GM12878 (cell line): ENCODE data around the gene IGFLR1. TPM values are rescaled to one million over a fixed set of nuclear protein-coding genes. Genes with fewer than 3 reads are reported as not detected.
"Not testable (repeated sequence)": the region's sequence is repeated elsewhere in the genome, so short reads cannot be mapped to it uniquely, and the experiment has no call there.

Experiments
- ATAC-seq: fragments of 200-7000 bp; cut with Tn5 transposase; 3 replicates; pipeline ENCODE4 v1.9.1; 2020; ENCODE audit warnings: mild to moderate bottlenecking, moderate library complexity
- BruUV-seq: library from RNA; stranded (reverse); fragments of 400-500 nt; replicated peaks from 2 replicates; lab custom pipeline; 2021; lab: Mats Ljungman, UMichigan
- CTCF ChIA-PET: fragments of 300-600 bp; sonication (Branson Sonifier 250); formaldehyde crosslinking; extraction: SDS; loops from one replicate; lab custom pipeline; 2021; ENCODE audit warnings: inconsistent platforms; lab: Yijun Ruan, JAX
- POLR2A ChIA-PET: fragments of 350-600 bp; formaldehyde crosslinking; extraction: SDS; loops from one replicate; lab custom pipeline; 2021; ENCODE audit warnings: inconsistent platforms; lab: Charles Lee
- RAD21 ChIA-PET: fragments of 300-600 bp; sonication (Branson Sonifier 250); formaldehyde crosslinking; loops from one replicate; lab custom pipeline; 2023; ENCODE audit warnings: antibody characterized with exemption; ENCODE audit not compliant: unreplicated experiment; lab: Charles Lee
- SMC1A ChIA-PET: fragments of 300-600 bp; sonication (Branson Sonifier 250); formaldehyde crosslinking; loops from one replicate; lab custom pipeline; 2023; ENCODE audit not compliant: unreplicated experiment, uncharacterized antibody; lab: Charles Lee
- DNase-seq: peaks from one replicate; pipeline ENCODE4 v3.0.0-alpha.2; 2011; ENCODE audit warnings: low read depth, low spot score
- FAIRE-seq: peaks from 3 replicates; lab custom pipeline; 2011; peaks lifted over from hg19 to GRCh38; lab: Jason Lieb, UNC
- H2AFZ ChIP-seq: 2 replicates; pipeline ENCODE4 v1.6.0; 2011; ENCODE audit warnings: low read depth, low read length, control low read depth; ENCODE audit not compliant: control insufficient read depth
- H3K27ac ChIP-seq: 2 replicates; pipeline ENCODE4 v1.5.1; 2011; ENCODE audit warnings: control low read depth; ENCODE audit not compliant: control insufficient read depth, insufficient read depth
- H3K27me3 ChIP-seq, 2 experiments: replicated peaks in 1 of 2; 2 replicates each; pipeline versions ENCODE4 v1.6.0 to v1.6.1; 2011; ENCODE audit warnings: low read length in 1 of 2; ENCODE audit not compliant: control insufficient read depth in 2 of 2, insufficient read depth in 2 of 2
- H3K36me3 ChIP-seq, 2 experiments: 2 replicates each; pipeline ENCODE4 v1.5.1; 2011; ENCODE audit warnings: low read length in 1 of 2; ENCODE audit not compliant: control insufficient read depth in 2 of 2, insufficient read depth in 2 of 2
- H3K4me1 ChIP-seq: 2 replicates; pipeline ENCODE4 v1.6.1; 2011; ENCODE audit warnings: mild to moderate bottlenecking, low read length, moderate library complexity, mixed read lengths; ENCODE audit not compliant: control insufficient read depth, insufficient read depth
- H3K4me2 ChIP-seq: 2 replicates; pipeline ENCODE4 v1.6.0; 2011; ENCODE audit warnings: control low read depth; ENCODE audit not compliant: control insufficient read depth, insufficient read depth
- H3K4me3 ChIP-seq: fragments of 200-600 bp; sonication (generic); 2 replicates; pipeline ENCODE4 v1.5.1; 2016
- H3K79me2 ChIP-seq: 2 replicates; pipeline ENCODE4 v1.6.0; 2011; ENCODE audit warnings: low read length; ENCODE audit not compliant: control insufficient read depth, insufficient read depth
- H3K9ac ChIP-seq: 2 replicates; pipeline ENCODE4 v1.8.0; 2011; ENCODE audit warnings: low read length, control low read depth, mixed read lengths; ENCODE audit not compliant: control insufficient read depth, insufficient read depth
- H3K9me3 ChIP-seq: replicated peaks from 3 replicates; pipeline ENCODE4 v1.5.1; 2011; ENCODE audit warnings: mild to moderate bottlenecking, low read length; ENCODE audit not compliant: control insufficient read depth, insufficient read depth
- H4K20me1 ChIP-seq: 2 replicates; pipeline ENCODE4 v1.6.0; 2011; ENCODE audit not compliant: control insufficient read depth, insufficient read depth
- ETV6 ChIP-seq, 2 experiments: fragments of 450-650 bp in 1 of 2; IDR thresholded peaks in 1 of 2; conservative IDR thresholded peaks in 1 of 2; 2 replicates each; pipeline ENCODE4 v1.6.1; 2014; ENCODE audit warnings: antibody characterized with exemption in 1 of 2, borderline replicate concordance in 1 of 2, low read depth in 1 of 2, mild to moderate bottlenecking in 1 of 2, moderate library complexity in 1 of 2
- WGBS: methylation state at CpG from one replicate; pipeline ENCODE4 v1.1.6; 2016; ENCODE audit warnings: low lambda C conversion rate; ENCODE audit not compliant: insufficient replicate concordance, insufficient coverage; ENCODE audit errors: missing lambda C conversion rate; 5-methylcytosine and 5-hydroxymethylcytosine counted together
- in situ Hi-C: fragments of 300-500 bp; cut with MboI; formaldehyde crosslinking; loops from 9 replicates; pipeline ENCODE4 v1.14.3; 2018; ENCODE audit warnings: mixed read lengths
- intact Hi-C: fragments of 100-400 bp; cut with micrococcal nuclease; formaldehyde crosslinking; loops from one replicate; pipeline ENCODE4 v1.14.2; 2022; ENCODE audit not compliant: unreplicated experiment
- polyA plus RNA-seq, 11 experiments: library from polyadenylated mRNA; depleted of rRNA in 4 of 11; unstranded in 6 of 11; stranded (reverse) in 5 of 11; fragments of >200 nt; fragmentation: Nextera tagmentation in 4 of 11; fragmentation: Illumina TruSeq in 1 of 11; extraction: Ambion mirVana in 4 of 11; extraction: Trizol in 1 of 11; gene quantifications; 1 replicate in 1 of 11; 2 replicates in 10 of 11; pipeline versions ENCODE4 v1.2.1 to v1.2.3, GENCODE V29; 2011 to 2016; ENCODE audit warnings: inconsistent platforms in 2 of 11, missing spikeins in 2 of 11, low read depth in 1 of 11
- total RNA-seq, 4 experiments: library from RNA; depleted of rRNA in 3 of 4; stranded (reverse); fragments of >200 nt in 3 of 4; fragmentation: Illumina TruSeq in 1 of 4; extraction: Trizol in 1 of 4; gene quantifications; 2 replicates each; pipeline versions ENCODE4 v1.2.1 to v1.2.3, GENCODE V29; 2013 to 2021
- TF ChIP-seq, protein P1 (sequence below): IDR thresholded peaks from 2 replicates; pipeline ENCODE4 v1.6.1; 2012; ENCODE audit warnings: low read depth, low read length, improper control_type of control experiment

IGFLR1 gene
- total and polyA plus RNA-seq, 10 of the 15 experiments (the other 5 are each of a cell fraction or from before 2014, with no cell fraction given): 2.5 to 39.9 (median 24.8) TPM

DNA sequence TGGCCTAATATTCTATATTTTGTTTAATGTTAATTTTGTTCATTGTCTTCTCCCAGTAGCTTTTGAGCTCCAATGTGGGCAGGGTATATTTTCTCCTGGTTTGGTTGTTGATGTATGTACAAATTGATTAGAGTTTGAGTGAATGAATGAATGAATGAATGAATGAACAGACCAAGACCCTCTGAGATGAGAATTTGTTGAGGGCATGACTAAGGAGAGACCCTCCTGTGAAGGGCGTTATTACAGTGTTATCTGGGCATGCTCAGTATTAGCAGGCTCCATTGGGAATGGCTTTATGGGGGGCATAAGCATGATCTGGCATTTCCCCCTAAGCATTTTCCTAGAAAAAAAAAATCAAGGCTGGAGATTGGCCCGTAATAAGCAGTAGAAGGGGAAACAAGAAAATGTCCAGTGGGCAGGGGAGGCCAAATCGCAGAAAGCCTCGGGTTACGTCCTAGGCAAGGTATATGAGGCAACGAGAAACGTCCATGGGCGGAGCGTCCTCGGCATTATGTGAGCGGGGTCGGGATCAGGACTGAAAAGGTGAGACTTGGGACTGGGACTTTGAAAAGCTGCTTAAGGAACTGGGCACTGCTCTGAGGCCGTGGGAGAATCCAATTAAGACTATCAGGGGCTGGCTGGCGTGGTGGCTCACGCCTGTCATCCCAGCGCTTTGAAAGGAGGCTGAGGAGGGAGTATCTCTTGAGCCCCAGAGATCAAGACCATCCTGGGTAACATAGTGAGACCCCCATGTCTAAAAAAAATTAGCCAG lies 32.2 kb upstream of the IGFLR1 start (continued):
- TF ChIP-seq, protein P1, sequence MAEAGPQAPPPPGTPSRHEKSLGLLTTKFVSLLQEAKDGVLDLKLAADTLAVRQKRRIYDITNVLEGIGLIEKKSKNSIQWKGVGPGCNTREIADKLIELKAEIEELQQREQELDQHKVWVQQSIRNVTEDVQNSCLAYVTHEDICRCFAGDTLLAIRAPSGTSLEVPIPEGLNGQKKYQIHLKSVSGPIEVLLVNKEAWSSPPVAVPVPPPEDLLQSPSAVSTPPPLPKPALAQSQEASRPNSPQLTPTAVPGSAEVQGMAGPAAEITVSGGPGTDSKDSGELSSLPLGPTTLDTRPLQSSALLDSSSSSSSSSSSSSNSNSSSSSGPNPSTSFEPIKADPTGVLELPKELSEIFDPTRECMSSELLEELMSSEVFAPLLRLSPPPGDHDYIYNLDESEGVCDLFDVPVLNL: no peak

DNA sequence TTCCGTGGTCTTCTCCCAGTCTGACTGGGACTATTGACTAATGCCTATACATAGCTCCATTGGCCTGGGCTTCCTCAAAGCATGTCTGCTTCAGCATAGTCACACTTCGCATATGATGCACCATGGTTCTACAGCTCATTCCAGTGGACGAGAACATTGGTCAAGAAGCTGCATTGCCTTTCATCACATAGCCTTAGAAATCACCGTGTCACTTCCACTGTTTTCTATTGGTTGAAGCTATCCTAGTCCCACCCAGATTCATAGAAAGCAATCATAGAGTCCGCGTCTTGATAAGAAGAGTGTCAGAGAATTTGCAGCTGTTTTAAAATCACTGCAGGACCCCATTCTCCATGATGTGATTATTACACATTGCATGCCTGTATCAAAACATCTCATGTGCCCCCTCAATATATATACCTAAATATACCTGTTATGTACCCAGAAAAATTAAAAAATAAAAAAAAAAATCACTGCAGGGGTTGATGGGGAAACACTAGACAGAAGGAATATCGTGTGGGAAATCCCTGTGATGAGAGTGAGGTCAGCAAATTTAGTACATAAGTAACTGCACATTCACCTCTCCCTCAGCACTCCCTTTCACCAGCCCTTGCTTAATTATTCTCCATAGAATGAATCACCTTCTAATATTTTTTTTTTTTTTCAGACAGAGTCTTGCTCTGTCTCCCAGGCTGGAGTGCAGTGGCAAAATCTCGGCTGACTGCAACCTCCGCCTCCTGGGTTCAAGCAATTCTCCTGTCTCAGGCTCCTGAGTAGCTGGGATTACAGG lies 31.0 kb upstream of the IGFLR1 start:
- SMC1A ChIA-PET: interaction anchor here (0.6 to 1.3 kb wide), 4 partner anchors 59 to 217 kb away, joined by 3 to 4 read pairs (median 4); no protein-coding TSS in a partner anchor
- FAIRE-seq (no peak), ATAC-seq (no peak), DNase-seq (no peak)
- no peak overlapping the region for H3K9ac ChIP-seq
- POLR2A ChIA-PET: interaction anchor here (0.6 to 1.9 kb wide), 2 partner anchors 11 to 33 kb away, joined by 3 to 4 read pairs; no protein-coding TSS in a partner anchor
- TF ChIP-seq, protein P1: no peak
- no peak for TF ChIP-seq ETV6 (conservative IDR thresholded peaks at IDR 0.05 in 1 of 2, IDR thresholded peaks at IDR 0.05 in 1 of 2; ENCODE audit: borderline replicate concordance in 1 of 2, low read depth in 1 of 2)
- no peak overlapping the region for H3K27ac ChIP-seq
- RAD21 ChIA-PET: interaction anchor here (0.8 kb wide), 1 partner anchor 110 kb away, joined by 4 read pairs; no protein-coding TSS in a partner anchor
- 50% methylated on average over 9 of the region's 9 CpGs for WGBS
- intact Hi-C loops (no loop called here), in situ Hi-C loops (no loop called here)
- no peaks in the 10 kb centered on the region for H3K4me1 ChIP-seq
- H3K79me2 ChIP-seq: no peaks in the 10 kb centered on the region
- H2AFZ ChIP-seq: no peak overlapping the region
- CTCF ChIA-PET: interaction anchor here (1.5 kb wide), 1 partner anchor 79 kb away, joined by 7 read pairs; no protein-coding TSS in a partner anchor
- no TSS peak for BruUV-seq
- no peak overlapping the region for H3K4me3 ChIP-seq
- H3K27me3 ChIP-seq: no peaks in the 10 kb centered on the region
- H3K9me3 ChIP-seq: no peaks in the 10 kb centered on the region
- no peak overlapping the region for H3K4me2 ChIP-seq
- H4K20me1 ChIP-seq: no peaks in the 10 kb centered on the region
- H3K36me3 ChIP-seq: no peaks in the 10 kb centered on the region; a peak in 1 of 4 replicates

DNA sequence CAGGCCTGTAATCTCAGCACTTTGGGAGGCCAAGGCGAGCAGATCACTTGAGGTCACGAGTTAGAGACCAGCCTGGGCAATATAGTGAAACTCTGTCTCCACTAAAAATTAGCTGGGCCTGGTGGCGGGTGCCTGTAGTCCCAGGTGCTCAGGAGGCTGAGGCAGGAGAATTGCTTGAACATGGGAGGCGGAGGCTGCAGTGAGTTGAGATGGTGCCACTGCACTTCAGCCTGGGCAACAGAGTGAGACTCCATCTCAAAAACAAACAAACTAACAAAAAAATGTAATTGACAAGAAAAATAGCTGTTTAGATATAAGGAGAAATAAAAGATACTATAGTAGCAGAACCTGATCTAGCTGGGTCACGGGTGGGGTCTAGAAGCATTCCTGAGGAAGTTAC lies 30.1 kb upstream of the IGFLR1 start:
- H2AFZ ChIP-seq, H3K4me2 ChIP-seq, H3K9me3 ChIP-seq, H3K4me1 ChIP-seq, H3K36me3 ChIP-seq, in situ Hi-C loops, ATAC-seq, H3K9ac ChIP-seq, H3K27me3 ChIP-seq, H3K27ac ChIP-seq, FAIRE-seq, DNase-seq, H3K4me3 ChIP-seq, H4K20me1 ChIP-seq, intact Hi-C loops, BruUV-seq, H3K79me2 ChIP-seq: not testable (repeated sequence)
- ChIA-PET POLR2A (interaction anchor here (0.6 to 1.9 kb wide), 2 partner anchors 10 to 32 kb away, joined by 3 to 4 read pairs; no protein-coding TSS in a partner anchor), SMC1A (interaction anchor here (0.6 to 1.3 kb wide), 3 partner anchors 58 to 216 kb away, joined by 3 to 4 read pairs (median 3); no protein-coding TSS in a partner anchor), CTCF (interaction anchor here (1.5 kb wide), 1 partner anchor 78 kb away, joined by 7 read pairs; no protein-coding TSS in a partner anchor), RAD21 (interaction anchor here (0.8 kb wide), 1 partner anchor 111 kb away, joined by 4 read pairs; no protein-coding TSS in a partner anchor)
- 93% methylated on average over 5 of the region's 5 CpGs for WGBS
